Measurements from ENCODE around the gene SGCA.

DNA sequence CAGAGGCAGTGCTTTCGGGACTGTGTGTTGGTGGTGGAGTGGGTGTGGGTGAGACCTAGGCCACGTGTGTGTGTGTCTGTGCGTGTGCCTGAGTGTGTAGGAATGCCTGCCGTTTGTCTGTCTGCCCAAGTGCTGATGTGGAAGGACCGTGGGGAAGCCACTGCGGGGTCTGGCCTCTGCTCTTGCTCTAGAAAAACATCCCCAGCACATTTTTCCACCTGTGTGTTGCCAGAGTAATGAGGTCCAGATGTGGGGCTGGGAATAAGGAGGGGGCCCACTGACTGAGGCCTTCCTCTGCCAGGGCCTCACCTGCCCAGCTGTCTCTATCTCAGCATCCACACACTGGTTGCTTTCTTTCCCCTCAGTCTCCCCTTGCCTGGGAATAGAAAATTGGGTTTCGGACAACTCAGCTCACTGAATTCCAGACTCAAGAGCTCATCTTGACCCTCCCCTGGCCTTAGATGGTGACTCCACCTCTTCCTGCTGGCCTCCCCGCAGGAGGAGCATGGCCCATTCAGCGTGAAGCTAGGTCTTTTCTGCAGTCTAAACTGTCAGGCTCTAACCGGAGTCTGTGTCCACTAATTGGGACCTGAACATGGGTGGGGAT lies 7.6 kb downstream of the SGCA start:
- TF ChIP-seq ZNF224 (CRISPR knock-in tag; IDR thresholded peaks at IDR 0.05) (no peak), MZF1 (CRISPR knock-in tag; IDR thresholded peaks at IDR 0.05; ENCODE audit: borderline replicate concordance) (no peak), GLI4 (CRISPR knock-in tag; IDR thresholded peaks at IDR 0.05; ENCODE audit: borderline replicate concordance) (no peak), GZF1 (CRISPR knock-in tag; IDR thresholded peaks at IDR 0.05) (no peak), POLR2A (IDR thresholded peaks at IDR 0.05; ENCODE audit: insufficient read depth in 1 of 2, low read depth in 2 of 2, low read length in 2 of 2) (no peak)
- TF ChIP-seq, protein P1, sequence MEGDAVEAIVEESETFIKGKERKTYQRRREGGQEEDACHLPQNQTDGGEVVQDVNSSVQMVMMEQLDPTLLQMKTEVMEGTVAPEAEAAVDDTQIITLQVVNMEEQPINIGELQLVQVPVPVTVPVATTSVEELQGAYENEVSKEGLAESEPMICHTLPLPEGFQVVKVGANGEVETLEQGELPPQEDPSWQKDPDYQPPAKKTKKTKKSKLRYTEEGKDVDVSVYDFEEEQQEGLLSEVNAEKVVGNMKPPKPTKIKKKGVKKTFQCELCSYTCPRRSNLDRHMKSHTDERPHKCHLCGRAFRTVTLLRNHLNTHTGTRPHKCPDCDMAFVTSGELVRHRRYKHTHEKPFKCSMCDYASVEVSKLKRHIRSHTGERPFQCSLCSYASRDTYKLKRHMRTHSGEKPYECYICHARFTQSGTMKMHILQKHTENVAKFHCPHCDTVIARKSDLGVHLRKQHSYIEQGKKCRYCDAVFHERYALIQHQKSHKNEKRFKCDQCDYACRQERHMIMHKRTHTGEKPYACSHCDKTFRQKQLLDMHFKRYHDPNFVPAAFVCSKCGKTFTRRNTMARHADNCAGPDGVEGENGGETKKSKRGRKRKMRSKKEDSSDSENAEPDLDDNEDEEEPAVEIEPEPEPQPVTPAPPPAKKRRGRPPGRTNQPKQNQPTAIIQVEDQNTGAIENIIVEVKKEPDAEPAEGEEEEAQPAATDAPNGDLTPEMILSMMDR (CRISPR knock-in tag; IDR thresholded peaks at IDR 0.05) = no peak
- TF ChIP-seq, protein P2, sequence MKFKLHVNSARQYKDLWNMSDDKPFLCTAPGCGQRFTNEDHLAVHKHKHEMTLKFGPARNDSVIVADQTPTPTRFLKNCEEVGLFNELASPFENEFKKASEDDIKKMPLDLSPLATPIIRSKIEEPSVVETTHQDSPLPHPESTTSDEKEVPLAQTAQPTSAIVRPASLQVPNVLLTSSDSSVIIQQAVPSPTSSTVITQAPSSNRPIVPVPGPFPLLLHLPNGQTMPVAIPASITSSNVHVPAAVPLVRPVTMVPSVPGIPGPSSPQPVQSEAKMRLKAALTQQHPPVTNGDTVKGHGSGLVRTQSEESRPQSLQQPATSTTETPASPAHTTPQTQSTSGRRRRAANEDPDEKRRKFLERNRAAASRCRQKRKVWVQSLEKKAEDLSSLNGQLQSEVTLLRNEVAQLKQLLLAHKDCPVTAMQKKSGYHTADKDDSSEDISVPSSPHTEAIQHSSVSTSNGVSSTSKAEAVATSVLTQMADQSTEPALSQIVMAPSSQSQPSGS (CRISPR knock-in tag; IDR thresholded peaks at IDR 0.05) = no peak
